ENCODE data around the gene CNTNAP5. TPM values are rescaled to one million over a fixed set of nuclear protein-coding genes. Genes with fewer than 3 reads are reported as not detected.

The CNTNAP5 gene
- total RNA-seq = not detected
- polyA plus RNA-seq = not detected
- long read RNA-seq, donor 1 = 0 reads
- long read RNA-seq, donor 2 = 0 reads

DNA sequence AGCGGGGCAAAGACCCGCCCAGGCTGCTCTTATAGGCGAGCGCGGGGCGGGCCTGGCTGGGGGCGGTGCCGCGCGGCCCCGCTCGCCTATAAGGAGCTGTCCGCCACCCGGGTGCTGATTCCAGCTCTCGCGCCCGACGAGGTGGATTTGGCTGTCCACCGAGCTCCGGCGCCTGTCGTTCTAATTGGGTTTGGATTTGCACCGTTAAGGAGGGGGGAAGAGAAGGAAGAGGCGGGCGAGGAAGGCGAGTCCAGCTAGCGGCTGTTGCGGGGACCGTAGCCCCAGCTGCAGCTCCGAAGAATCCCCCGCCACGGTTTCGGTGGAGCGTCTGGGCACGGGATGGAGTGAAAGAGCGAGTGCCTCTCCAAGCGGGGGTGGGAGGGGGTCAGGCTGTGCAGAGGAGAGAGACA lies at the start of gene CNTNAP5:
Gene CNTNAP5 (plus strand): TSS at position 117 of the 410 bp plus-strand sequence. CDS start 364 bp downstream, outside the sequence.
- ATAC-seq = no peak
- no peak within 1 kb of the TSS for H3K27ac ChIP-seq
- H3K27me3 ChIP-seq (ENCODE audit: insufficient read depth in 3 of 3, low read length in 2 of 3) = peaks cover 0 to 53% (median 6%) of the 10 kb centered on the region in 3 donors
- TF ChIP-seq, protein P1, sequence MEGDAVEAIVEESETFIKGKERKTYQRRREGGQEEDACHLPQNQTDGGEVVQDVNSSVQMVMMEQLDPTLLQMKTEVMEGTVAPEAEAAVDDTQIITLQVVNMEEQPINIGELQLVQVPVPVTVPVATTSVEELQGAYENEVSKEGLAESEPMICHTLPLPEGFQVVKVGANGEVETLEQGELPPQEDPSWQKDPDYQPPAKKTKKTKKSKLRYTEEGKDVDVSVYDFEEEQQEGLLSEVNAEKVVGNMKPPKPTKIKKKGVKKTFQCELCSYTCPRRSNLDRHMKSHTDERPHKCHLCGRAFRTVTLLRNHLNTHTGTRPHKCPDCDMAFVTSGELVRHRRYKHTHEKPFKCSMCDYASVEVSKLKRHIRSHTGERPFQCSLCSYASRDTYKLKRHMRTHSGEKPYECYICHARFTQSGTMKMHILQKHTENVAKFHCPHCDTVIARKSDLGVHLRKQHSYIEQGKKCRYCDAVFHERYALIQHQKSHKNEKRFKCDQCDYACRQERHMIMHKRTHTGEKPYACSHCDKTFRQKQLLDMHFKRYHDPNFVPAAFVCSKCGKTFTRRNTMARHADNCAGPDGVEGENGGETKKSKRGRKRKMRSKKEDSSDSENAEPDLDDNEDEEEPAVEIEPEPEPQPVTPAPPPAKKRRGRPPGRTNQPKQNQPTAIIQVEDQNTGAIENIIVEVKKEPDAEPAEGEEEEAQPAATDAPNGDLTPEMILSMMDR (IDR thresholded peaks at IDR 0.05) = no peak
- no peaks in the 10 kb centered on the region for H3K36me3 ChIP-seq (ENCODE audit: insufficient read depth in 1 of 2, low read depth in 1 of 2)
- intact Hi-C loops (cut with DNase I) = no loop called here
- H3K9me3 ChIP-seq = no peaks in the 10 kb centered on the region
- peak; percentile 21 to 65 for DNase-seq
- no peak within 1 kb of the TSS for H3K4me3 ChIP-seq
- no peaks in the 10 kb centered on the region for H3K4me1 ChIP-seq
- 0 to 1% (median 1%) methylated on average over 37 of the region's 37 CpGs for WGBS, 3 donors

- Histone ChIP-seq H3K4me1 (no peaks in the 10 kb centered on the region), H3K36me3 (ENCODE audit: insufficient read depth in 1 of 2, low read depth in 1 of 2) (no peaks in the 10 kb centered on the region), H3K27me3 (ENCODE audit: insufficient read depth in 3 of 3, low read length in 2 of 3) (no peaks in the 10 kb centered on the region), H3K27ac (no peak overlapping the region), H3K9me3 (no peaks in the 10 kb centered on the region), H3K4me3 (no peak overlapping the region)
- no peak for ATAC-seq
- intact Hi-C loops (cut with DNase I) = no loop called here
- no peak for DNase-seq
- TF ChIP-seq, protein P1 (IDR thresholded peaks at IDR 0.05) = no peak
- 80 to 89% (median 81%) methylated on average over 4 of the region's 4 CpGs for WGBS, 3 donors
Observed at GRCh38 chr2:123976054-123976648, 48.9 kb upstream of the CNTNAP5 start.

DNA sequence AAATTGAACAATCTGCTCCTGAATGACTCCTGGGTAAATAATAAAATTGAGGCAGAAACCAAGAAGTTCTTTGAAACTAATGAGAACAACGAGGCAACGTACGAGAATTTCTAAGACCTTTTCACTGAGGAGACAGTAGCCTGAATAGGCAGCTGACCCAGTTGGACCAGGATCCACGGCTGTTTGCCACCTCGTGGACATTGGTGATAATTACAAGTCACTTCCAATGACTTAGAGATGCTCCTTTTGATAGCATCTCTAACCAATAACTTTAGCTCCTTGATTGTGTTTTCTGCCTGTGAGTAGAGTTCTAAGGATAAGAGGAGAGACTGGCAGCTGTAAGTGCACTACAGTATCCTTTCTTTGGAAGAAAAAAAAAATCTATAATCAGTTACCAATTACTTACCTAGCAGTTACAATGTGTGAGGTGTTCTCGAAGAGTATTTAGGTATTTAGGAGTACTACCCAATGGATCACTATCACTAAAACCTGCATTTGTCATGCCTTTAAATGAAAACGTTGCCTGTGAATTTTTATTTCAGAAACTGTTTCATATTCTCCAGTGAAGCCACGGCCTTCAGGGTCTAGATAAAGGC lies 31.3 kb upstream of the CNTNAP5 start:
- WGBS, 3 donors = 32 to 42% (median 39%) methylated on average over 8 of the region's 8 CpGs
- no peak overlapping the region for H3K4me3 ChIP-seq
- DNase-seq = peak in 1 of 2 donors; percentile 12
- H3K27ac ChIP-seq = no peak overlapping the region
- TF ChIP-seq, protein P1 (IDR thresholded peaks at IDR 0.05) = peak; percentile 24
- intact Hi-C loops (cut with DNase I) = no loop called here
- H3K27me3 ChIP-seq (ENCODE audit: insufficient read depth in 3 of 3, low read length in 2 of 3) = no peaks in the 10 kb centered on the region
- H3K4me1 ChIP-seq = no peaks in the 10 kb centered on the region
- ATAC-seq = no peak
- no peaks in the 10 kb centered on the region for H3K9me3 ChIP-seq
- H3K36me3 ChIP-seq (ENCODE audit: insufficient read depth in 1 of 2, low read depth in 1 of 2) = no peaks in the 10 kb centered on the region

- ATAC-seq = no peak
- H3K27me3 ChIP-seq (ENCODE audit: insufficient read depth in 3 of 3, low read length in 2 of 3) = no peaks in the 10 kb centered on the region
- H3K4me3 ChIP-seq = no peak overlapping the region
- H3K9me3 ChIP-seq = no peaks in the 10 kb centered on the region
- H3K4me1 ChIP-seq = no peaks in the 10 kb centered on the region
- intact Hi-C loops (cut with DNase I) = no loop called here
- no peaks in the 10 kb centered on the region for H3K36me3 ChIP-seq (ENCODE audit: insufficient read depth in 1 of 2, low read depth in 1 of 2)
- WGBS, 3 donors = 45 to 55% (median 49%) methylated on average over 2 of the region's 2 CpGs
- no peak for DNase-seq
- TF ChIP-seq, protein P1 (IDR thresholded peaks at IDR 0.05) = no peak
- H3K27ac ChIP-seq = no peak overlapping the region
Observed at GRCh38 chr2:123999681-124000080, 25.4 kb upstream of the CNTNAP5 start.

Measured in psoas muscle (tissue), 8 donors.